Activated gamma-delta T cell treated with Interleukin-2 at 50 U/mL for 16 hours (primary cell): Measurements from ENCODE around the gene SRP68.
A peak's percentile ranks its signal among the peaks of the same experiment; 100 is the strongest.

ENCODE experiments used
- DNase-seq: peaks from one replicate; pipeline ENCODE4 v3.0.0-alpha.2; 2020

The SRP68 gene

DNA sequence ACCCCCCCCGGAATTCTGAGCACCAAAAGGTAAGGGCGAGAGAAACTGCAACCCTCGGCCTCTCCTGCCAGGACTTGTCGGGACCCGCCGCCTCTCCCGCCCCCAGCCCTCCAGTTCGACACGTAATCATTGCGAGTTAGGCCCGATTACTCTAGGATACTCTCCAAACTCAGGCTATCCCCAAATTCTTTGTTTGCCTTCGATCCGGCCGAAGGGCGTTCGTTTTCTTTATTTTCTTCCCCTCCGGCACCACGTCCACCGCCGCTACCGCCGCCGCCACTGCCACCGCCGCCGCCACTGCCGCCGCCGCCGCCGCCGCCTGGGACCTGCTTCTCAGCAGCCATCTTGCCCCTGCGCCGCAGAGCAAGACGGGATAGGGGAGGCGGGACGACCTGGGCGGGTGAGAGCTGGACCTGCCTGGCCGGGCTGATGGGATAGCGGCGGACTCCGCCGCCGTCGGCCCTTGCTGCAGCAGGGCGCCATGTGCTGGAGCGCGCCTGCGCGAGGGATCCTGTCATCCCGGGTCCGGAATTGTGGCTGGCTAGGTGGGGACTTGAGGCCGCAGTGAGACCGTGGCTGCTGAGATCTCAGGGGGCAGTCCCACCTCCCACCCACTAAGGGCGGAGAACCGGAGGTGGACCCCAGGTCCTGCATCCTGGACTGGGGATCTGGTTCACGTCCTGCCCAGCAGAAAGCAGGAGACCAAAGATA, at the start of gene SRP68:
Gene SRP68, minus strand, starts transcription at position 370 of the 711 bp plus-strand sequence. Its CDS starts 26 bp downstream, at position 344.
- DNase-seq: peak; percentile 81

- DNase-seq: no peak
These were observed 49.7 kb upstream of the SRP68 start for GRCh38 chr17:76121932-76122430.

GRCh38 chr17:76120658-76121008, 48.3 kb upstream of the SRP68 start:
- no peak for DNase-seq

- no peak for DNase-seq
These were observed 47.4 kb upstream of the SRP68 start for GRCh38 chr17:76119409-76120371.

DNA sequence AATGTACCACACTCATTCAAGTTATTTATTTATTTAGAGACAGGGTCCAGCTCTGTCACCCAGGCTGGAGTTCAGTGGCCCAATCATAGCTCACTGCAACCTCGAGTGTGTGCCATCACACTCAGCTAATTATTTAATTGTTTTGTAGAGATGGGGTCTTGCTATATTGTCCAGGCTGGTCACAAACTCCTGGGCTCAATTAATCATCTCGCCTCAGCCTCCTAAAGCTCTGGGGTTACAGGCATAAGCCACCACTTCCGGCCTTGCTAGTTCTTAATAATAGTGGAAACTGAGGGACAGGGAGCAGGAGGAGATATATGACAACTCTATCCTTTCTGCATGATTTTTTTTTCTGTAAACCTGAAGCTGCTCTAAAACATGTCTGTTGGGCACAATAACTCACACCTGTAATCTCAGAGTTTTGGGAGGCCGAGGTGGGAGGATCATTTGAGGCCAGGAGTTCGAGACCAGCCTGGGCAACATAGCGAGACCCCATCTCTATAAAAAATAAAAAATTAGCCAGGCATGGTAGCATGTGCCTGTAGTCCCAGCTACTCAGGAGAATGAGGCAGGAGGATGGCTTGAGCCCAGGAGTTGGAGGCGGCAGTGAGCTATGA, 42.9 kb upstream of the SRP68 start:
- no peak for DNase-seq

- no peak for DNase-seq
These were observed 39.6 kb upstream of the SRP68 start for GRCh38 chr17:76111956-76112355.

GRCh38 chr17:76107509-76107908, 35.2 kb upstream of the SRP68 start:
- DNase-seq: no peak

DNA sequence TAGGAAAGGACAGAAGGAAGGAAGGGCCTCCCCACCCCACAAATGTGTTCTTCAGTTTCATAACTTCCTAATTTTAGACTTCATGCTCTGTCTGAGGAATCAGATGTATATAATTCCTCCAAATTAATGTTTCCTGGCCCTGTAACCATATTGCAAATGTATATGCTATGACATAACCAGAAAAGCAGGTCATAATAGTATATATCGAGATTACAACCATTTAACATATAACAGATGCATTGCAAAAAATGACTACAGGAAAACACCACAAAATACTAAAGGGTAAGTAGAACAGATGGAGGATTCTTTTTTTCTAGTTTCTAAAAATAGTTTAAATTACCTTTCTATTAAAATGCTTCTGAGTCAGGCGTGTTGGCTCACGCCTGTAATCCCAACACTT, 34.4 kb upstream of the SRP68 start:
- no peak for DNase-seq

DNA sequence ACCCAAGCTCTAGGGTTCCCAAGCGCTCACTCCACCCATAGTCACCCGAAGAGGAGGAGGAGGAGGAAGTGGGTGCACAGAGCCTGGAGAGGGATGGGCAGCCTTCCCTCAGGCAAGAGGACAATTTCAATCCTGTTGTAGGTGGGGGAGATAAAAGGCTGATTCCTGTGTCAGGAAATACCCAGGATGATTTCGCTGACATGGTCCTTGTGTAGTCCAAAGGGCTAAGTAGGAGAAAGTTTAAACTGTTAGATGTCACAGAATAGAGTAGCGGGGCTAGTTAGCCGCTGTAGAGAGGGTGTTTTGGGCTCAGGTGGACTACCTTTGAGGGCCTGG, 32.5 kb upstream of the SRP68 start:
- DNase-seq: no peak

DNA sequence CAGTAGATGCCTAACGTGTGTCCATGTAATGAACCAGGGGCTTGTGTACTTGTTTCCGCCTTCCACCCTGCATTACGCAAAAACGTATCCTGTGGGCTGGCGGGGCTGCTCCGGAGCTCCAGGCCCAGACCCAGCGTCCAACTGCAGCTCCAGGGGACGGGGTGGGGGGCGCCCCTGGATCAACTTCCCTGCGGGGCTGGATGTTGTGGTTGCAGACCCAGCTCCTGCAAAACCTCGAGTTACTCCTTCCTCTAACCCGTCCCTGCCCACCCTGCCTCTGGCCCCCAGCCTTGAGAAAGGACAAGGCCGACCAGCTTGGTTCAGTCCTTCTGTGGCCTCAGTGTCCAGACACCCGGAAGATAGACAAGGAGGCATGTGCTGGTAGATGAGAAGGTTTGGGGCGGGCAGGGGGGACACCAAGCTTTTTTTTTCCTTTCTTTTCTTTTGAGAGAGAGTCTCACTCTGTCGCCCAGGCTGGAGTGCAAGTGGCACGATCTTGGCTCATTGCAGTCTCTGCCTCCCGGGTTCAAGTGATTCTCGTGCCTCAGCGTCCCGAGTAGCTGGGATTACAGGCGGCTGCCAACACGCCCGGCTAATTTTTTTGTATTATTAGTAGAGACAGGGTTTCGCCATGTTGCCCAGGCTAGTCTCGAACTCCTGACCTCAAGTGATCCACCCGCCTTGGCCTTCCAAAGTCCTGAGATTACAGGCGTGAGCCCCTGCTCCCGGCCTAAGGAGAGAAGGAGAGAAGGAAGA, 32.0 kb upstream of the SRP68 start:
- DNase-seq: no peak

GRCh38 chr17:76103274-76104139, 31.2 kb upstream of the SRP68 start, which contains the start of gene EXOC7:
EXOC7 (minus strand) TSS chr17:76103787; CDS start chr17:76103692, 95 bp downstream.
- DNase-seq: peak; percentile 90

DNA sequence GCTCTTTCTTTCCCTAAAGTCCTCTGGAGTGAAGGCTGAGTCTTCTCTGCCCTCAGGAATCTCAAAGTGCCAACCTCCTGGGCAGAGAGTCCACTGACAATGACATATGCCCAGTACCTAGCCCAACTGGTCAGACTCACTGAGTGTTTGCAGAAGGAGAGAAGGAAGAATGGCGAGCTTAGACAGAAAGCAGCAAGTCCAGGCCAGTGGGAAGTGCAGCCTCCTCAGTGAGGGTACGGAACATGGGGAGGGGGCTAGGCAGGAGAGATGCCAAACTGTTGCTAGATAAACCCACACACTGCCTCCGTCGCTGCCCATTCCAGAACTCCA, 30.6 kb upstream of the SRP68 start:
- DNase-seq: no peak

- DNase-seq: no peak
These were observed 25.5 kb upstream of the SRP68 start for GRCh38 chr17:76097716-76098295.

GRCh38 chr17:76095943-76096342, 23.6 kb upstream of the SRP68 start:
- DNase-seq: no peak

- DNase-seq: no peak
These were observed 21.7 kb upstream of the SRP68 start for GRCh38 chr17:76094046-76094445.

- DNase-seq: no peak
These were observed 20.5 kb upstream of the SRP68 start for GRCh38 chr17:76092526-76093413.

DNA sequence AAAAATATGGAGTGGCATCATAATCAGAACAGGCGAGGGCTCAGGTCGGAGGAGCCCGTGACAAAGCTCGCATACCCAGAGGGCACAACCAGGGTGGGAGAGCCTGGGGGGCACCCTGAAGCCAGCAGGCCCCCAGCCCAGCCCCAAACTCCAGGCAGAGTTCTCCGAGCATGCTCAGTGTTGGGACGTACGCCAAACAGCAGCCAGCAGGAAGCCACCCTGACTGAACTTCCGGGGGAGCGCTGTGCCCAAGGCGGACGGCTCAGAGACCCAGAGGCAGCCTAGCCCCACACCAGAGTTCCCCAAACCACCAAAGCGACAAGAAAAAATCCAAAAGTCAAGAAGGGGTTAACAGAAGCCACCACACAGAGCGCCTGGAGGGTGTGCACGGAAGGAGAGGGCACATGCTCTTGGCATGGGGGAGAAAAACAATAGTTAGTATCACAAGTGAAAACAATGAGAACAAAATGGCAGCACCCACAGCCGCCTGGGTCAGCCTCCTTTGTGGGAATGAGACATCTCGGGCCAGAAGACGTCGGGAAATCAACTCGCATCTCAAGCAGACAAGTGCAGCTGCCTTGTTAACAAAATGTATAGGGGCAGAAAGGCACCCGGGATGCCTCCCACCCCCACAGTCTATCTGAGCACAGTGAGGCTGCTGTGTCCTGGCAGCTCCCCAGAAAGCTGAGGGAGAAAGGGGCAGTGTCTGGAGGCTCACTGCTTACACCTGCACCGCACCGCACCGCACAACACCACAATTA, 19.4 kb upstream of the SRP68 start:
- no peak for DNase-seq

- DNase-seq: no peak
These were observed 18.3 kb upstream of the SRP68 start for GRCh38 chr17:76090517-76091129.
